GM12872 (cell line): ENCODE measurements around the gene ITFG2.

ENCODE experiments used
- TF ChIP-seq, protein P1 (sequence below): IDR thresholded peaks from 3 replicates; pipeline ENCODE4 v1.5.1; 2011; ENCODE audit warnings: low read depth, mild to moderate bottlenecking, low read length, moderate library complexity; ENCODE audit not compliant: insufficient read depth

ITFG2 gene

GRCh38 chr12:2825132-2825531, 12.7 kb downstream of the ITFG2 start:
- TF ChIP-seq, protein P1, sequence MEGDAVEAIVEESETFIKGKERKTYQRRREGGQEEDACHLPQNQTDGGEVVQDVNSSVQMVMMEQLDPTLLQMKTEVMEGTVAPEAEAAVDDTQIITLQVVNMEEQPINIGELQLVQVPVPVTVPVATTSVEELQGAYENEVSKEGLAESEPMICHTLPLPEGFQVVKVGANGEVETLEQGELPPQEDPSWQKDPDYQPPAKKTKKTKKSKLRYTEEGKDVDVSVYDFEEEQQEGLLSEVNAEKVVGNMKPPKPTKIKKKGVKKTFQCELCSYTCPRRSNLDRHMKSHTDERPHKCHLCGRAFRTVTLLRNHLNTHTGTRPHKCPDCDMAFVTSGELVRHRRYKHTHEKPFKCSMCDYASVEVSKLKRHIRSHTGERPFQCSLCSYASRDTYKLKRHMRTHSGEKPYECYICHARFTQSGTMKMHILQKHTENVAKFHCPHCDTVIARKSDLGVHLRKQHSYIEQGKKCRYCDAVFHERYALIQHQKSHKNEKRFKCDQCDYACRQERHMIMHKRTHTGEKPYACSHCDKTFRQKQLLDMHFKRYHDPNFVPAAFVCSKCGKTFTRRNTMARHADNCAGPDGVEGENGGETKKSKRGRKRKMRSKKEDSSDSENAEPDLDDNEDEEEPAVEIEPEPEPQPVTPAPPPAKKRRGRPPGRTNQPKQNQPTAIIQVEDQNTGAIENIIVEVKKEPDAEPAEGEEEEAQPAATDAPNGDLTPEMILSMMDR, result no peak

- TF ChIP-seq, protein P1, result no peak
Measured at GRCh38 chr12:2826036-2826435, 13.6 kb downstream of the ITFG2 start.

- TF ChIP-seq, protein P1, result no peak
Measured at GRCh38 chr12:2826721-2827515, 14.4 kb downstream of the ITFG2 start.

GRCh38 chr12:2829275-2829674, 16.8 kb downstream of the ITFG2 start:
- TF ChIP-seq, protein P1, result no peak

GRCh38 chr12:2832550-2833127, 20.2 kb downstream of the ITFG2 start:
- TF ChIP-seq, protein P1, result no peak

GRCh38 chr12:2833327-2833726, 20.9 kb downstream of the ITFG2 start:
- TF ChIP-seq, protein P1, result no peak

GRCh38 chr12:2833810-2834209, 21.3 kb downstream of the ITFG2 start:
- TF ChIP-seq, protein P1, result no peak
